Activated naive CD4-positive, alpha-beta T cell treated with anti-CD3 and anti-CD28 coated beads, Interleukin-2, amount 50 U/mL, for 72 hours (primary cell): ENCODE measurements around the gene THRB. TPM values are rescaled to one million over a fixed set of nuclear protein-coding genes. Genes with fewer than 3 reads are reported as not detected.

Experiments used
- ATAC-seq, 2 donors: fragments of 150-1000 bp; cut with Tn5 transposase; 2 replicates each; pipeline ENCODE4 v1.10.0; 2021; ENCODE audit warnings: mild to moderate bottlenecking in 2 of 2, moderate library complexity in 2 of 2
- DNase-seq, 2 donors: peaks; one replicate each; pipeline ENCODE4 v3.0.0; 2021 to 2022; ENCODE audit warnings: low spot score in 2 of 2
- H3K27ac Mint-ChIP-seq, 2 donors: one replicate each; pipeline ENCODE4 v1.8.0; 2022; ENCODE audit warnings: mild to moderate bottlenecking in 2 of 2, mixed read lengths in 2 of 2
- H3K36me3 Mint-ChIP-seq, 2 donors: one replicate each; pipeline ENCODE4 v1.8.0; 2022; ENCODE audit warnings: mixed read lengths in 2 of 2
- H3K9me3 Mint-ChIP-seq, 2 donors: one replicate each; pipeline ENCODE4 v1.8.0; 2022; ENCODE audit warnings: mixed read lengths in 2 of 2
- total RNA-seq, 2 donors: library from RNA; stranded (reverse); gene quantifications; one replicate each; pipeline ENCODE4 v1.2.3, GENCODE V29; 2022

THRB gene
- total RNA-seq, 2 donors from 2014 or later = not detected

DNA sequence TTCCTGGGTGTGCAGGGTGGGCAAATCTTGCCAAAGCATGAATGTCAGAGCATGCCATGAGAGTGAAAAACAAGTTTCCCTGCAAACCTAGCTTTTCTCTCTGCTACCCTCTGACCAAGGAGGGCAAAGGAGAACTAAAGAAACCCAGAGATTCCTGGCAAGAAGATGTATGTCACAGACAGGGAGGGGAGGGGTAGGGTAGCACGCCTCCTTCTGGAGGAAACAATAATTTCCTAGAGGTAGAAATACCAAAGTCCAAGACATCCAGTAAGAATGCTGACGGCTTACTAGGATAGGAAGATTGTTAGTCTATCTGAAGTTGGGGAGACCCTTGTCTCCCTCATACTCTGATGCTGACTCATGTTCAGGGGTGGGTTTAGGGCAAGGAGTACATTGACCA lies 345.6 kb downstream of the THRB start:
- no peaks in the 10 kb centered on the region for H3K36me3 Mint-ChIP-seq
- no peak for ATAC-seq
- H3K27ac Mint-ChIP-seq = no peak overlapping the region
- H3K9me3 Mint-ChIP-seq = no peaks in the 10 kb centered on the region
- no peak for DNase-seq

DNA sequence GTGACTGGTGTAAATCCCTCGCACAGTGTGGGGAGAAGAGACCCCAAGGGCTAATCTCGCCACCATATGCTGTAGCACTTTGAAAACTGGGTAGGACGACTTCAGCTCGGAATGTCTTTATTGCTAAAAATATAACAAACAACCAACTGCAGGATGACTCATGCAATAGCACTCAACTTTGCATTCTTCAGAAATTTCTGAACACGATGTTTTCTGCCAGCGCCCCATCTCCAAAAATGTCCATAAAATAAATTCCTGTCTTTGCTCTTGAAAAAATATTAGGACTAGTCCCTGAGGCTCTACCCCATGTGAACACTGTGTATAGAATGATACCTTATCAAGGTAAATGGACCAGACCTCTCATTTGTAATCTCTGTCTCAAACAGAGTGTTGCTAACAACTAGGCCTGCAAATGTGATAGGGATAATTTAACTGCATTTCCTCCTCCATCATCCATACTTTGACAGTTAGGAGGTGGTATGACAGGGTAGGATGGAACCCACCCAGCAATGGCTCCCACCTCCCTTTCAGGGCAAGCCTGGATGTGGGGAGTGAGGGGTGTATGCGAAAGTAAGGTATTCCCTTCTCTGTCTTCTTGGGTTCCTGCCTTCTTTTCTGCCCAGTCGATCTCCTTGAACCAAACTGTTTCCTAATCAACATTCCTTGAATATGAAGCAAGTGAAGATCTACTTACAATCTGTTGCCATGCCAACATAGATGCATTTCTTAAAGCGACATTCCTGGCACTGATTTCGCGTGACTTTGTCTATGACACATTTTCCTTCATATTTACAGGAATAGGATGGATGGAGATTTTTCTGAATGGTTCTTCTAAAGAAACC lies 348.4 kb downstream of the THRB start:
- ATAC-seq (no peak), DNase-seq (no peak)
- Mint-ChIP-seq H3K36me3 (no peaks in the 10 kb centered on the region), H3K27ac (no peak overlapping the region), H3K9me3 (no peaks in the 10 kb centered on the region)

DNA sequence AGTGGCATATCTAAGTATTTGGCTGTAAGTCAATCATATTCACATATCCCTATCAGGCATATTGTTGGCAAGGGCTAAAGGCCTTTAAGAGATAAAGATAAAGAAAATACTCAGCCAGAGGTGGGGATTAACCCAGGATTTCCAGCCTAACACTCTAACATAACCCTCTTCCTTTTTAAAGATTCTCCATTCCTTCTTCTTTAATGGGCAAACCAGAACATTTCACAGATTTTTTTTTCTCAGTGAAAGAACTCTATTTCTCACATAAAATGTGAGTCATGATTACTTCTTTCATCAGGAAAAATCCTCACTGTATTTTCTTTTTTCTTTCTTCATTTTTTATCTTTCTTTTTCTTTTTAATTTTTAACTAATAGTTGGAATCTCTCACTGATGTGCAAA lies 349.2 kb downstream of the THRB start:
- ATAC-seq (no peak), DNase-seq (no peak)
- no peaks in the 10 kb centered on the region for H3K36me3 Mint-ChIP-seq
- no peak overlapping the region for H3K27ac Mint-ChIP-seq
- H3K9me3 Mint-ChIP-seq = no peaks in the 10 kb centered on the region

DNA sequence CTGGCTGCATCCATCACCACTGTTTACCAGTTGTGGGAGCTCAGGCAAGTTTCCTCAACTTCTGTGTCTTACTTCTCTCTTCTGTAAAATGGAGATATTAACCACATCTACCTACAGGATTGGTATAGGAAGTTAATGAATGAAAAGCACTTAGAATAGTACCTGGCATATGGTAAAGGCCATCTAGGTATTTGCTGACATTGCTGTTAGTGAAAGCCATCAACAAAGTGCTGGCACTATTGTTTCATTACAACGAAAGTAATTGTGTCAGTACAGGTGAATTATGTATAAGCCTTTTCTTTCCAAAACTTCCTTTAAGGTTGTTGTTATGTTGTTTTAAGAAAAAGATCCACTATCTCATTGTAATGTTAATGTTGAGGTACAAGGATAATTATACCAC lies 352.5 kb downstream of the THRB start:
- Mint-ChIP-seq H3K36me3 (no peaks in the 10 kb centered on the region), H3K27ac (no peak overlapping the region)
- DNase-seq = no peak

DNA sequence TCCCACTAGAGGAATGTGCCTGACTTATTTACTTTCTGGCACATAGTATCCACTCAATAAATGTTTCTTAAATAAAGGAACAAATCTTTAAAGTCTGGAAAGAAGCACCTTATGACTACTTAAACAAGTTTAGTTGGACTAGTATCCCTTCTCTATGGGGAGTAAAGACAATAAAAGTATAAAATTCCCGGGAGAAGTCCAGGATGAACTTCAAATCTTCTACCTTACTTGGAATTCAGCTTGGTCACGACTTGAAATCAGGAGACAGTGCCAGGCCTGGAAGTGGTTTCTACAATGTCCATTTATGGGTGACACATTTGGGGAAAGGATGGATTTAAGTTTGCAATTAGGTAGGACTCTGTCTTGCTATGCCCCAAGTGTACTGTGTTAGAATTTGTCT lies 353.1 kb downstream of the THRB start:
- H3K36me3 Mint-ChIP-seq = no peaks in the 10 kb centered on the region
- DNase-seq = no peak
- no peak overlapping the region for H3K27ac Mint-ChIP-seq
- no peak for ATAC-seq
- H3K9me3 Mint-ChIP-seq = peaks cover 0 to 7% of the 10 kb centered on the region in 2 donors

More for the DNA sequence above, 352.5 kb downstream of the THRB start:
- ATAC-seq = no peak
- H3K9me3 Mint-ChIP-seq = peaks cover 0 to 7% of the 10 kb centered on the region in 2 donors

DNA sequence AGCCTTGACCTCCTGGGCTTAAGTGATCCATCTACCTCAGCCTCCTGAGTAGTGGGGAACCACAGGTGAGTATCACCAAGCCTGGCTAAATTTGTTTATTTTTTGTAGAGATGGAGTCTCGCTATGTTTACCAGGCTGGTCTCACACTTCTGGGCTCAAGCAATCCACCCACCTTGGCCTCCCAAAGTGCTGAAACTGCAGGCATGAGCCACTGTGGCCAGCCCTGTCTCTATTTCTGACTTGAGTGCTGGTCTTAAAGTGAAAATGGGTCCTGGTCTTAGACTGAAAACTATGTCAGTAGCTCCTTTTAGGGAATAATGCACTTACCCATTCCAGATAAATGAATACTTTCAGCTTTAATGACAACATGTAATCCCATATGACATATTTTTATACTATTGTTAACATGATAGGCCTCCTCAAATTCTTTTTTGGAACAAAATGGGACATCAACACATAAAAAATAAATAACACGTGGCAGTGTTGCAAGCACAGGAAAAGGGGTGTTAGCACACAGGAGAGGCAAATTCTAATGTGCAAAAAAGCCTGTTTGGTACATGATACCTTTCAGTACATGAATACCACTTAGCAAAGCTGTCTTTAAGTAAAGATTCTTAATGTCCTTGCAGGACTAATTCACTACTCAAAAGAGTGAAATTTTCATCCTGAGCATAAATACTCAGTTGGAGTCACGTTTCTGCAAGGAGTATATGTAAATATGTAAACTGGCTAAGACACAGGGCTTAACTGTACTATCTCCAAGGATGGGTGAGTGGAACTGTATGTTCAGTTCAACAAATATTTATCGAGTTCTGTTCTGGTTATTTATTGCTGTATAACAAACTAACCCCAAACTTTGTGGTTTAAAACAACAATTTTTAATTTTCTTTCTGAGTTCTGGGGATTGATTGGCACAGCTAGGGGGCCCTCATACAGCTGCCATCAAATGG lies 354.9 kb downstream of the THRB start:
- ATAC-seq (no peak), DNase-seq (no peak)
- no peak overlapping the region for H3K27ac Mint-ChIP-seq
- no peaks in the 10 kb centered on the region for H3K36me3 Mint-ChIP-seq
- H3K9me3 Mint-ChIP-seq = peaks cover 0 to 7% of the 10 kb centered on the region in 2 donors

DNA sequence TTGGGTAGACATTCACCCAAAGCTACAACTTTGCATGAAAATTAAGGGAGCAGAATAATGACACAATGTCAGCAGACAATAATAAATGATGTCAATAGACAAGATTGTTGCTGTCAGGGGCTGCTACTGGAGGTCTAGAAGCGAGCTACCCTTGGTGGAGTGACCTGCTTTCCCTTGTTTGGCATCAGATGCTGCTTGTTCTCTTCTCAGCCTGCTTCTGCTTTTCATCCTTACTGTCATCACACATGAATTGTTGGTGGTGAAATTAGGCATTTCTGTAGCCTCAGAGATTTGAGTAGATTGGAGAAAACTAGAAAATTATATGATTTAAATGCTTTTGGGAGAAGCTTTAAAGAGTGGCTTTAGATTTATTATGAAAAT lies 355.8 kb downstream of the THRB start:
- no peak for ATAC-seq

DNA sequence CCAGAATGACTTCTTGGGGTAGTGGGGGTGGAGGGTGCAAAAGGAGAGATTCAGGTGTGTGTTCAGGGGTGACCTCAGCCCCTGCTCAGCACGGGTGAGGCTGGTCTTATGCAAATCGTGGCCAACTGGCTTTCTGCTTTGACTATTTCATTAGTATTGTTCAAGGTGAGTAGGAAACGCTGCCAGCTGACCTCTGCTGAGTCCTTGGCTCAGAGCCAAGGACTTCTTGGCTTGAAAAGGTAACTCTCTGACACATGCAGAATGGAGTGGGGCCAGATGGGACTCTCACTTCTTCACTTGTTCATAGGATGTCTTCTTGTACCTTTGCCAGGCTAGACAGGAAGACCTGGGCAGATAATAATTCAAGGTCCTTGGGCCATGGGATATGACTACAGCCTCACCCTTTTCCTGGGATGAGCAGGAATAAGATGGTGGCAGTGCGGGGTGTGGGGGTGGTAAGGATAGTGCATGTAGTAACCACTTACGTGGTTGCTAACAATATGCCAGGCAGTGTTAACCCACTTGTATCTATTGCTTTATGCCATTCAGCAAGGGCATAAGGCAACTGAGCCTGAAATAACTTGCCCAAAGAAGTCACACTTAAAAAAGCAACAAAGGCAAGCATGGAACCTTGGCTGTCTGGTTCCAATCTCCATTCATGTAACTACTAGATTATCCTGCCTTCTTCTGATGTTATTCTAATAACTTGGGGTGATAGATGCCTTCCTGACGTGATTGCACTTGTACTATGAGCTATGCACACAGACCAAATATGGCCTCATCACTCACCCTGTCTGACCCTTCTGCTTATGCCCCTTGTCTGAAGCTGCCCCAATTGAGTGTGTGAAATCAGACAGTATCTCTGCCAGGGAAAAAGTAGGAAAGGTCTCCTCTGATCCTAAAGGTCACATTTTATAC lies 356.4 kb downstream of the THRB start:
- H3K27ac Mint-ChIP-seq = no peak overlapping the region
- peaks cover 0 to 7% of the 10 kb centered on the region in 2 donors for H3K9me3 Mint-ChIP-seq
- DNase-seq (no peak), ATAC-seq (no peak)
- no peaks in the 10 kb centered on the region for H3K36me3 Mint-ChIP-seq

More for the DNA sequence above, 355.8 kb downstream of the THRB start:
- peaks cover 0 to 7% of the 10 kb centered on the region in 2 donors for H3K9me3 Mint-ChIP-seq
- H3K36me3 Mint-ChIP-seq = no peaks in the 10 kb centered on the region
- DNase-seq = no peak
- no peak overlapping the region for H3K27ac Mint-ChIP-seq

DNA sequence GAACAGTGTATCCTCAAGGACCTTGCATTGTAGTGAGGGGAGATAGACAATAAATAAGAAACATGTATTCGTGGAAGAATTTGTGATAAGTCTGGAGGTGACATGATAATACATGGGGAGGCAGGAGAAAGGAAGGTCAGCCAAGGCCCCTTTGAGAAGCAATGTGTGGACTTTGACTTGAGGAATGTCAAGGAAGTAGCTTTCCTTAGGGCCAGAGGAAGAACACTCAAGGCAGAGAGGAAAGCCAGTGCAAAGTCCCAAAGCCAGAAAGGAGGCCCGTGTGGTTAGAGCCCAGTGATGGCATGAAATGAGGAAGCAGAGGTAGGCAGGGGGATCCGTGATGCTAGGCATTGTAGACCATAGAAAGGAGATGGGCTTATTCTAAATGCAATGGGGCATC lies 357.3 kb downstream of the THRB start:
- Mint-ChIP-seq H3K9me3 (peaks cover 0 to 7% of the 10 kb centered on the region in 2 donors), H3K36me3 (no peaks in the 10 kb centered on the region), H3K27ac (no peak overlapping the region)
- no peak for ATAC-seq
- DNase-seq = no peak

DNA sequence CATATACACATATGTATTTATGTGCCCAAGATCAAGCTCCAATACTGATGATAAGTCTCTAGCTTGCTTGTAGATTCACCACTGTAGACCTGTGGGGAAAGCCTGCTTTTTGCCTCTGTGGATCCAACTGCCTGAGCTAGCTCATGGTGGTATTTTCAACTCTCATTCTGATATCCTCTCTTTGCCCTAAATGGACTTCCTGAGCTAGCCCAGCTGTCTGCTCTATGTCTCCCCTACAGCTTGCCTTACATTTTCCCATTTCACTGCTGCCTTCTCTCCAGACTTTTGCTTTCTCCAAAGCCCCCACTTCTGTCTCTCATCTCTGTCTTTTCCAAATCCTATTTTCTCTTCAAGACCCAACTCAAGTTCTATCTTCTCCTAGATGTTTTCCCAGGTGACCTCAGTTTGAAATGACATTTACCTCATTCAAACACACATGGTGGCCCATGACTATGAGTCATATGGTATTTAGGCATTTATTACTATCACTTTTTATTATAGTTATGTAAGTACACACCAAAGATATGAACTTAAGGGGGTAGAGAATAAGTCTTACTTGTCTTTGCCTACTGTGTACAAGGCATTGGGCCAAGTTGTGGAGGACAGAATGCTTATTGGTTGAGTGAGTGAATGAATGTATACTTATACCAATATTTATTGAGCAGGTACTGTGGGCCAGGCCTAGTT lies 357.9 kb downstream of the THRB start:
- ATAC-seq = no peak

DNA sequence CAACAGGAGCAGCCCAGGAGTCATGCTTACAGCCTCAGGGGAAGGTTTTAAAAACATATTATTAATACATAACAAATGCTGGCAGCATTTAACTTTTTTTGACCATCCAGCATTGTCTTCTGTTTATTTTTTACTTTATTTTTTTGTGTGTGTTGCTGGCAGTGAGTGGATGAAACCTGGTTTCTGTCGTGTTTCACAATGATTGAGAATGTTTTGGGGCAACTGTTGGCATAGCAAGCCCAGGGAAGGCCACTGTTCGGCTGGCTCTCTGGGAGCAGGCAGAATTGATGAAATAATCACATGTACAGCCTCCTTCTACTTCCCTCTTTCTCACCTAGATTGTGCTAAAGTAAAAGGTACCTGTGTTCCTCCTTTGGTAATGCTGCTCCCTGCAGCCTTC lies 359.4 kb downstream of the THRB start:
- no peak overlapping the region for H3K27ac Mint-ChIP-seq
- no peak for DNase-seq
- no peak for ATAC-seq
- H3K36me3 Mint-ChIP-seq = no peaks in the 10 kb centered on the region
- peaks cover 0 to 7% of the 10 kb centered on the region in 2 donors for H3K9me3 Mint-ChIP-seq

More for the DNA sequence above, 357.9 kb downstream of the THRB start:
- Mint-ChIP-seq H3K27ac (no peak overlapping the region), H3K9me3 (peaks cover 0 to 7% of the 10 kb centered on the region in 2 donors), H3K36me3 (no peaks in the 10 kb centered on the region)
- no peak for DNase-seq

DNA sequence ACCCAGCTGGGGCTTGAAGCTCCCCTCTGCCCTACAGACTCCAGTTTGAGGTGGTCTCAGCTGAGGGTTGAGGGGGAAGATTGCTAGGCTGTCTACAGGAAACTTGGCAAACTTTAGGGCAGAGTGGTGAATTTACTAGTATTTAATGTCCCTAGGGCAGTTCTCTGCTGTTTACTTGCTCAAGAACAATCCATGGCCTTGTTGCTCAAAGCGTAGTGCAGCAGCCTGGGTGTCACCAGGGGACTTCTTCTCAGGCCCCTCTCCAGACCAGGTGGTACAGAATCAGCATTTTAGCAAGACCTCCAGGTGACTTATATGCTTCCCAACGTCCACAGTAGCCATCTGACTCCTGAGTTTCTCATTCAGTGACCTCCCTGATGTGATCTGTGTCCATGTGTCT lies 360.7 kb downstream of the THRB start:
- no peak overlapping the region for H3K27ac Mint-ChIP-seq
- DNase-seq (no peak), ATAC-seq (no peak)
- H3K36me3 Mint-ChIP-seq = no peaks in the 10 kb centered on the region
- H3K9me3 Mint-ChIP-seq = peaks cover 0 to 7% of the 10 kb centered on the region in 2 donors

DNA sequence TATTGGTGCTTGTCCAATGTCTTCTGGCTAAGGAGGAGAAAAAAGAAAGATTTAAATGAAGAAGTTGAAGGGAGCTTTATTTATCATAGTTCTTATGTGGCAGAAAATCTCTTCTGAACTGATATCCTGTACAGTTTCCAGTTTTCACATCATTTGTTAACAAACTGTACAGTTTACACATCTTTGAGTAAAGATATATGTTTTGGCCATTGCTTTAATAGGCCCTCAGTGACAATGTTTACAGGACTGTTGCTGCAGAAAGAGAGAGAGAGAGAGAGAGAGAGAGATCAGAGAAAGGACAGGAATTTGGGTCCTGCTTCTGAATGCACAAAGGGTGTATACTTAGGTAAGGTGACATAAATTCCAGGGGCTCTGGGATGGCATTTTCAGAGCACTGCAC lies 361.2 kb downstream of the THRB start:
- no peak for DNase-seq
- Mint-ChIP-seq H3K36me3 (no peaks in the 10 kb centered on the region), H3K9me3 (peaks cover 0 to 7% of the 10 kb centered on the region in 2 donors), H3K27ac (no peak overlapping the region)
- no peak for ATAC-seq

DNA sequence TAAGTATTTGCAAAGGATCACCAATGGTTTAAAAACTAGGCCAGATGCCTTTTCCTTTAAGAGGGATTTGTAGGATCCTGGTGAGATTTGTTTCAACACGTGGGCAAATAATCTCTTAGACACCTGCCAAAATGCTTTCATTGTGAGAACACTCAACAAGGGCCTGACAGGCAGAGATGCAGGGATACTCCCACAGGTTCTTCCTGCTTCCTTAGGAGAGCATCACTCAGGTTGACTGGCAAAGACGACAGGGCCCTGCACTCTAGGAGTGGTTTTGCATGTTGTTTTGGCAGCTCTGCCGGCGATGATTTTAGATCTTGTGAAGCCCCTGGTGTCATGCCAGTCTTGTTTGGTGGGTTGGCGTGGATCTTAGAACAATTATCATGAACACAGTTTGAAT lies 365.1 kb downstream of the THRB start:
- Mint-ChIP-seq H3K36me3 (no peaks in the 10 kb centered on the region), H3K9me3 (peaks cover 0 to 4% of the 10 kb centered on the region in 2 donors), H3K27ac (no peak overlapping the region)
- no peak for ATAC-seq
- DNase-seq = no peak

DNA sequence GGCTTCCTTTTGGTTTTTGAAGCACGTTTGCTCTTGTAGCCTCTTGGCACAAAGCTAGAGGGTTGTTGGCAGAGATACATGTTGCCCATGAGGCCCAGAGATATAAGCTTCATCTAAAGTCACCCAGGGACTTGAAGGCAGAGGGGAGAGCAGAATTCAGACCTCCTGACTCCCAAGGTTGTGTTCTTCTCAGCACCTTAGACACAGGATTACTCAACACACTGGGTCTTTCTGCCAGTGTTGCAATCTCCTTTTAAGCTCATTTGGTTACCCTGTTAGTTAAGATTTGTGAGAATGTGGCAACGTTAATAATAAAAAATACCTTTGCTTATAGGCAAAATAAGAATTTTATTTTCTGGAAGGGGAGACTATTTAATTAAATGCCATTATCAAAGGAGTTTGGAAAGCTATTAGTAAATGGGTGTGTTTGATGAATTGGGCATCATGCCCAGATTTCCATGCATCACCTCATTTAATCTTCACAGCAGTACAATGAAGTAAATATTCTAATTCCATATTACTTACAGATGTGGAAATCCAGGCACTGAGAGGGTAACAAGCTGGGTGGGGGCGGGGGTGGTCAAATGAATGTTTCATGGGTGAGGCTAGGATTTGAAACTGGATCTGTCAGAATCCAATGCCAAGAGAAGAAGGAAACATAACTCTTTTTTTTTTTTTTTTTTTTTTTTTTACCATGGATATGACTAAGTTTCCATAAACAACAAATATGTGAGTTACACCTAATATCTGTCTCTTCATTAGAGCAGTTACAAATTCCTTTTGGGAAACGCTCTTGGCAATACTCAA lies 366.2 kb downstream of the THRB start:
- H3K36me3 Mint-ChIP-seq = no peaks in the 10 kb centered on the region
- peaks cover 0 to 4% of the 10 kb centered on the region in 2 donors for H3K9me3 Mint-ChIP-seq
- DNase-seq (no peak), ATAC-seq (no peak)
- no peak overlapping the region for H3K27ac Mint-ChIP-seq
